Measurements from ENCODE around the gene PTGER1.

PTGER1 gene

GRCh38 chr19:14432791-14433553, 42.2 kb downstream of the PTGER1 start, which contains the start of gene PKN1:
PKN1 (plus strand) TSS chr19:14433306; CDS start chr19:14433522, 216 bp downstream.
- peak in 1 of 2 donors; percentile 50 for DNase-seq (ENCODE audit: low read depth in 2 of 2)
- TF ChIP-seq CTCF (IDR thresholded peaks at IDR 0.05; ENCODE audit: low read depth, low read length) = no peak

GRCh38 chr19:14430712-14431111, 44.4 kb downstream of the PTGER1 start:
- DNase-seq (ENCODE audit: low read depth in 2 of 2) = no peak
- no peak overlapping the region for H3K4me3 ChIP-seq (replicated peaks in 1 of 2; ENCODE audit: low read depth in 2 of 2, low read length in 2 of 2)
- no peak for TF ChIP-seq CTCF (IDR thresholded peaks at IDR 0.05; ENCODE audit: low read depth, low read length)

More at GRCh38 chr19:14432791-14433553, 42.2 kb downstream of the PTGER1 start, which contains the start of gene PKN1:
- H3K4me3 ChIP-seq (replicated peaks in 1 of 2; ENCODE audit: low read depth in 2 of 2, low read length in 2 of 2) = peak within 1 kb of the TSS; percentile 76 to 80

GRCh38 chr19:14428882-14429416, 46.2 kb downstream of the PTGER1 start:
- H3K4me3 ChIP-seq (replicated peaks in 1 of 2; ENCODE audit: low read depth in 2 of 2, low read length in 2 of 2) = no peak overlapping the region

GRCh38 chr19:14427461-14427860, 47.7 kb downstream of the PTGER1 start:
- DNase-seq (ENCODE audit: low read depth in 2 of 2) = no peak
- H3K4me3 ChIP-seq (replicated peaks in 1 of 2; ENCODE audit: low read depth in 2 of 2, low read length in 2 of 2) = no peak overlapping the region
- TF ChIP-seq CTCF (IDR thresholded peaks at IDR 0.05; ENCODE audit: low read depth, low read length) = no peak

More at GRCh38 chr19:14428882-14429416, 46.2 kb downstream of the PTGER1 start:
- DNase-seq (ENCODE audit: low read depth in 2 of 2) = no peak
- no peak for TF ChIP-seq CTCF (IDR thresholded peaks at IDR 0.05; ENCODE audit: low read depth, low read length)

DNA sequence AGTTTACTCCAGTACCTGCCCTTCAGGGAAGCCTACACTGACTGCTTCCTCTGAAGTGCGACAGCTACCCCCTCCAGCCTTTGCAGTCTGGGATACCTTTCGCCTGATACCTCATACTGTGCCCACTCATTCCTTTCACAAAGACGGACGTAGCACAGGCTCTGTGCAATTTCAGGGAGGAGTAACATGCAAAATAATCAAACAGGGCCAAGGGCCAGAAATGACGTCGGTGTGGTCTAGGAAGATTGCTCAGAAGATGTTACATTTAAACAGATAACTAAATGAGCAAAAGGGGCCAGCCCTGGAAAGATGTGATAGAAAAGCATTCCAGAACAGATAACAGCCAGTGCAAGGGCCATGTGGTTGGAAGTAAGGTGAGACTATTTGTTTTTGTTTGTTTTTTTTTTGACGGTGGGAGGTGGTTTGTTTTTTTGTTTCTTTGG, 49.4 kb downstream of the PTGER1 start:
- peak; percentile 40 to 49 for DNase-seq (ENCODE audit: low read depth in 2 of 2)
- TF ChIP-seq CTCF (IDR thresholded peaks at IDR 0.05; ENCODE audit: low read depth, low read length) = no peak
- no peak overlapping the region for H3K4me3 ChIP-seq (replicated peaks in 1 of 2; ENCODE audit: low read depth in 2 of 2, low read length in 2 of 2)

Data from cardiac fibroblast (primary cell).